HUDEP-2 (cell line): ENCODE measurements around the gene ORAI2.
"Not testable (repeated sequence)": the region's sequence is repeated elsewhere in the genome, so short reads cannot be mapped to it uniquely, and the experiment has no call there.

ENCODE experiments used
- DNase-seq, 76 experiments: peaks; one replicate each; lab custom pipeline; 2025; ENCODE audit not compliant: unreplicated experiment in 76 of 76; lab: John Stamatoyannopoulos, UW

Gene ORAI2

GRCh38 chr7:102444961-102445673, 11.7 kb downstream of the ORAI2 start:
- peak in 16 of 76 experiments; percentile 1 to 51 (median 20) for DNase-seq

- DNase-seq: no peak
Measured at GRCh38 chr7:102445674-102446071, 12.3 kb downstream of the ORAI2 start.

- no peak for DNase-seq
Measured at GRCh38 chr7:102446387-102447156, 13.2 kb downstream of the ORAI2 start.

- DNase-seq: no peak
Measured at GRCh38 chr7:102447311-102447710, 13.9 kb downstream of the ORAI2 start.

- DNase-seq: no peak
Measured at GRCh38 chr7:102449136-102449535, 15.8 kb downstream of the ORAI2 start.

GRCh38 chr7:102450242-102450641, 16.9 kb downstream of the ORAI2 start:
- DNase-seq: peak in 26 of 76 experiments; percentile 3 to 46 (median 16)

DNA sequence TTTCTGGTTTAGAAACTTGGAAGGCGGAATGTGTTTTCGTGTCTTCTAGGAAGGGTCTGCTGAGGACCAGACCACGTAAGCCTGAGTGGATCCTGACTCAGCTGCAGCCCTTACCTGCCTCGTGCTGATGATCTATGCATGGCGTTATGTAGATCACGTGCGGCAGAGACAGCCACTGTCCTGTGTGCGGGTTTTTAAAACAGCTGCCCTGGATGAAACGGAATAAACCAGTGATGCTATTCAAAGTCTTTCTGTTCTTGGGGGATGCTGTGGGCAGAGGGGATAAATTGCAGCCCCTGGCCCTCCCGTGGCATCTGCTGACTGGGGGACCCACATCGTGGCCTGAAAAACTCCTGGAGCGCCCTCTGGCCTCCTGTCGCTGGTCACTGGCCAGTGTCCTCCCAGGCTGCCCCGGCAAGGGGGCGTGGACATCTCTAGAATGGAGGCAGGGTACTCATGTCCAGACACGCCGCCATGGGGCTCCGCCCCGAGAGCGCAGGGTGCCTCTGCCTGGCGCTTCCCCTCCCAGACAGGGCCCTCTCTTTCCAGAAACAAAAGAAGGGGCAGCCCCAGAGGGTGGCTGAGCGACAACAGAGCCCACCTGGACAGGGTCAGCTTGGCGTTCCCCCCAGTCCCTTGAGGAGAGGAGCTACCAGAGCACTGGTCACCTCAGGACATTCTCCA, 18.1 kb downstream of the ORAI2 start:
- DNase-seq: no peak

- DNase-seq: no peak
Measured at GRCh38 chr7:102452451-102452850, 19.1 kb downstream of the ORAI2 start.

- DNase-seq: peak in 1 of 76 experiments; percentile 8
Measured at GRCh38 chr7:102453319-102453718, 19.9 kb downstream of the ORAI2 start.

DNA sequence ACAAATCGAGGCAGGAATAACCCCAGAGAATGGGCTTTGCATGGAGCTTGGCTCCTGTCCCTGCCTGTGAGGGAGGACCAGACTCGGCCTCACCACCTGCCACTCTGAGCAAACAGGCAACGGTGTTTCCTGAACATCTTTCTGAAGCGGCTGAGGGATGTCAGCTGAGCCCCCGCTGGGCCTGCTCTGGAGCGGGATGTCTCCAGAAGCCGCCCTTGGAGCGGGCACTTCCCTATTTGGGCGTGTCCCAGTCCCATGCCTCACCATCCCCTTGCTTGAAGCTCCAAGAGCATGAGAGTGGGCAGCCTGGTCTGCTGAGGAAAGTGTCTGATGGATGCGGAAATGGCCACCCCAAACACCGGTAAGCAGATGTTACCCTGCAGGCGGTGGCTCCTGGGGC, 21.1 kb downstream of the ORAI2 start:
- DNase-seq: no peak

DNA sequence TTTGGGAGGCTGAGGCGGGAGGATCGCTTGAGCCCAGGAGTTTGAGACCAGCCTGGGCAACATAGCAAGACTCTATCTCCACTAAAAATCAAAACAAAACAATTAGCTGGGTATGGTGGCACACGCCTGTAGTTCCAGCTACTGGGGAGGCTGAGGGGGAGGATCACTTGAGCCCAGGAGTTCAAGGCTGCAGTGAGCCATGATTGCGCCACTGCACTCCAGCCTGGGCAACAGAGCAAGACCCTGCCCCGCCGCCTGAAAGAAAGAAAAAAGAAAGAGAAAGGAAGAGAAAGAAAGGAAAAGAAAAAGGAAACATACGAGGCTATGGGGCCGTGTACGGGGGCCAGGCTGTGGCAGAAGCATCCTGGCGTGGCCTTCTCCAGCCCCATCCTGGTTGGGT, 21.6 kb downstream of the ORAI2 start:
- not testable (repeated sequence) for DNase-seq

- no peak for DNase-seq
Measured at GRCh38 chr7:102455596-102455995, 22.2 kb downstream of the ORAI2 start.

GRCh38 chr7:102456327-102456726, 23.0 kb downstream of the ORAI2 start:
- no peak for DNase-seq

GRCh38 chr7:102457352-102457924, 24.1 kb downstream of the ORAI2 start:
- DNase-seq: no peak

DNA sequence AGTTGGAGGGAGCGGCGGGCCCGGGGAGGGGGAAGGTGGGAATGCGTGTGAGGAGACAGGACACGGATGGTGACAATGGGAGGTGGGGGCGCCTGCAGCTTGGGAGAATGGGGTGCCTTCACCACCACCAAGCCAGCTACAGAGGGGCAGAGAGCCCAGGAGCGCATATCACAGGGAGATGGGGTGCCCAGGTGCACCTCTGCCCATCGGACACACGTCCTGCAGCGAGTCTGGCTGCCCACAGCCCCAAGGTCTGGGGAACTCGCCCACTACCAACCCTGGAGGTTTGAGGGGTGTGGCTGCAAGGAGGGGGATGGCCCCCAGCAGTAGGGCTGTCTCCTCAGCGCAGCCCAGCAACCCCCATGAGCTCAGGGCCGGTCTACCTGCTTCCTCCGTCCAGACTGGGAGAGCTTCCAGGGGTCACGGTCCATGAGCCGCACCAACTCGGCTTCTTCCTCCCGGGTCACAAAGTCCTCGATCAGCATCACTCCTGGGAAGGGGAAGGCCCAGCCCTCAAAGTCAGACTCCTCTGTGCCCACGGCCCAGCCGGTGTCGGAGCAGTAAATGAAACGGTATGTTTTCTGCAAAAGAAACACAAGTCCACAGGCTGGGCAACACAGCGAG, 26.0 kb downstream of the ORAI2 start:
- no peak for DNase-seq

DNA sequence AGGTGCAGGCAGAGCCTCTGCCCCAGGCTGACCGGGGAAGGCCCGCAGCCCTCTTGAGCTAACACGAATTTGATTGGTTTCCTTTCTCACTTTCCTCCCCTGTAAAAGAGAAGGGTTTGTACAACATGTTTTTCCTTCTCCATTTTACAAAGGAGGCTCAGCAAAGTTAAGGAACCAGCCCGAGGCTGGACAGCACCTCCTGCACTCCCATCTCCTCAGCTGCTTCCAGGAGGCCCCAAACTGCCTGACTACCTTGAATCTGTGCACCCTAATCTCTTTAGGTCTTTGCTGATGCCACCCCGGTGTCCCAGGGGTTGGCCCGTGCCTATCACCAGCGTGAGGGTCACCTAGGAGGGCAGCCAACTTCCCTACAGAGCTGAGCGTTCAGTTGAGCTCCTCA, 27.1 kb downstream of the ORAI2 start:
- no peak for DNase-seq

DNA sequence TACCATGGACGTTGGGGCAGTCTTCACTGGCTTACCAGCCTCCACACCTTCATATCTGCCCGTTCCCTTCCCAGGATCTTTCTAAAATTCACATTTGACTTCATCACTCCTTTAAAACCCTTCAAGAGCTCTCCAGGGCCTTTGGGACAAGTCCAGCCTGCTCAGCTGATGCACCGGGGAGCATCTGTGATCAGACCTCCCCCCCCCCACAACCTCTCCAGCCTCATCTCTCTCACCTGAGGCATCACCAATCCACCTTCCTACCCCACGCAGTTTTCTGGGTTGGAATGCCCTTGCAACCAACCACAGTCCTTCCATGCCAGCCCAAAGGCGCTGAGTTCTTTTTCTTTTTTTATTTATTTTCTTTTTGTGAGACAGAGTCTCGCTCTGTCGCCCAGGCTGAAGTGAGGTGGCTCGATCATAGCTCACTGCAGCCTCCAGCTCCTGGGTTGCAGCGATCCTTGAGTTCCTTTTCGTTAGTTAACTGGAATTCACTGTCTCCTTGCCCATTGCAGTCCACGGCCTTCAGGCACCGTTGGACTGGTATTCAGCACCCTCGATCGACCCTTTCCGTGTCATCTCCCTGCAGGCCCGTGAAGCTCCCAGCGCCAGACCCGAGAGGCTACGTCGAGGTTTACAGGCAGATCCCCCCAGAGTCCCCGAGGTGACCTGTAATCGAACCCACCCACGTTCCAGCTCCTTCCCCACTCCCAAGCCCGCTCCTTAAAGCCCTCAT, 30.6 kb downstream of the ORAI2 start:
- peak in 5 of 76 experiments; percentile 3 to 32 (median 30) for DNase-seq

DNA sequence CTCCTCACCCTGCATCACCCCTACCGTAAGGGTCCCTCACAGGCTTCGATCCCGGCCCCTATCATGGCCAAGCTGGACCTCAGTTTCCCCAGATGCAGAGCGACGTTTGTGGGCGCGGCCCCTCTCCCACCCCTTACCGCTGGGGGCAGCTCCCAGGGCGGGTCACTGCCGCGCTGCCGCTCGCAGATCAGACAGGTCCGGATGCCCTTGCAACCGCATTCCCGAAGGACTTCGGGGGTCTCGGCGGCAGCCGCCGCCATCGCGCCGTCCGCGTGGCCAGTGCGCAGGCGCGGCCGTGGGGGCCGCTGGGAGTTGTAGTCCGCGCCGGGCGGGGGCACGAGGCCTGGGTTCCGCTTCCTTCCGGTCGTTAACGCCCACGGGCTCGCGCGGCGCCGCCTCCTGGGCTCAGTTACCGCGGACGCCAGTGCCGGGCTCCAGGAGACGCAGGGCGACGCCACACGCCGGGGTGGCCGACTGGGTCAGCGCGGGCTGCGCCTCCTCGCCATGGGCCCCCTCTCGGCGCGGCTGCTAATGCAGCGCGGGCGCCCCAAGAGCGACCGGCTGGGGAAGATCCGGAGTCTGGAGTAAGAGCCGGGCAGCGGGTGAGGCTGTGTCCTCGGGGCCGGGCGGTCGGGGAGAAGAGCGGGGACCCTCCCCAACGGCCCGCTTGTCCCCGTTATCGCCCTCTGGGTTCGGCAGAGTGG, 31.4 kb downstream of the ORAI2 start, which contains the start of the genes ALKBH4 and LRWD1:
ALKBH4 (minus strand) TSS at position 287 of the 704 bp plus-strand sequence; CDS start at position 260, 27 bp downstream.
LRWD1 (plus strand) TSS at position 408 of the 704 bp plus-strand sequence; CDS start at position 505, 97 bp downstream.
- peak; percentile 3 to 95 (median 88) for DNase-seq

DNA sequence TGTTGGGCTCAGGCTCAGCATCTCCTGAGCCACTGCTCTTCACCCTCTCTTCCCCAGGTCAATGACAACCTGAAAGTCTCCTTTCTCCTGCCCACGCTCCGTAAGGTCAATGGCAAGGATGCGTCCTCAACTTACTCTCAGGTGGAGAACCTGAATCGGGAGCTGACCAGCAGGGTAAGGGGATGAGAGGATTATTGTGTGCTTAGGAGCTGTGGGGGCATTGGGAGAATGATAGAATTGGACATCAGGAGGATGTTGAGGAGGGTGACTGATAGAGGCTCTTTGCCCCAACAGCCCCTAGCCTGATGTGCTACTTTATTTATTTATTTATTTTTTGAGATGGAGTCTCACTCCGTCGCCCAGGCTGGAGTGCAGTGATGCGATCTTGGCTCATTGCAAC, 32.7 kb downstream of the ORAI2 start:
- no peak for DNase-seq
